CD4-positive, alpha-beta T cell treated with Interferon gamma for 1 hour (primary cell): Measurements from ENCODE around the gene PDE4DIP.
"Not testable (repeated sequence)": the region's sequence is repeated elsewhere in the genome, so short reads cannot be mapped to it uniquely, and the experiment has no call there.

ENCODE experiments used
- DNase-seq: peaks from one replicate; pipeline ENCODE4 v3.0.0-alpha.2; 2020

The PDE4DIP gene

GRCh38 chr1:148844220-148844619, at the start of gene PDE4DIP:
PDE4DIP (plus strand) TSS chr1:148844428; CDS start chr1:148844775, 347 bp downstream.
- peak; percentile 38 for DNase-seq

GRCh38 chr1:148808268-148808928, 35.8 kb upstream of the PDE4DIP start:
- not testable (repeated sequence) for DNase-seq

DNA sequence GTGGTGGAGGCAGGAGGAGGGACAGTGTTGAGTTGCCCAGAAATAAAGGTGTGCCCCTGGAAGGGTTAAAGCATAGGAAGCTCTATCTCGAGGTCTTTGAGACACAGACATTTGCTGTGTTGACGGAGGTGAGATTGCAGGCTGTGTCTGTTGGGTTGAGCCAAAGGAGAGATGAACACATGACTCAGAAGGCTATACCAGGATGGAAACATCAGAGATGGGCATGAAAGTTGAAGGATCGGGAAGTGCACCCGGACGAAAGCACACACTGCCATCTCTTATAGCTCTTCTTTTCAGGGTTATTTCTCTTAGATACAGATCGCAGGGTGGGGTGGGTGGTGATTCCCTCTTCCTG, 35.3 kb upstream of the PDE4DIP start:
- not testable (repeated sequence) for DNase-seq

GRCh38 chr1:148822180-148822579, 22.0 kb upstream of the PDE4DIP start:
- not testable (repeated sequence) for DNase-seq

DNA sequence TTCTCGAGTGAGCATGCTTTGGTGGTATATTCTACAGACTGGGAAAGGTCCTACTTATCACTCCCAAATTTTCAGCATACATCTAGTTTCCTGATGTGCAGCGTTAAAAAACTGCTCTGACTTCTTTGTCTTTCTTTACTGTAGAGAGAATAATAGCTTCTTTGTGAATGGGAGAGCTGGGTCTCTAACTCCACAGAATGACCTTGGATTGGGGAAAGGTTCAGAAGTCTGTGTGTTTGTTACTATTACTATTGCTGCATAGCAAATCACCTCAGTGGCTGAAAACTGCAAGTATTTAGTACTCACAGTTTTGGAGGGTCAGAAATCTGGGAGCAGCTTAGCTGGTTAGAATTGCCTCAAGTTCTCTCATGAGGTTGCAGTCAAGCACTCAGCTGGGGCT, 20.4 kb upstream of the PDE4DIP start:
- DNase-seq, result not testable (repeated sequence)

DNA sequence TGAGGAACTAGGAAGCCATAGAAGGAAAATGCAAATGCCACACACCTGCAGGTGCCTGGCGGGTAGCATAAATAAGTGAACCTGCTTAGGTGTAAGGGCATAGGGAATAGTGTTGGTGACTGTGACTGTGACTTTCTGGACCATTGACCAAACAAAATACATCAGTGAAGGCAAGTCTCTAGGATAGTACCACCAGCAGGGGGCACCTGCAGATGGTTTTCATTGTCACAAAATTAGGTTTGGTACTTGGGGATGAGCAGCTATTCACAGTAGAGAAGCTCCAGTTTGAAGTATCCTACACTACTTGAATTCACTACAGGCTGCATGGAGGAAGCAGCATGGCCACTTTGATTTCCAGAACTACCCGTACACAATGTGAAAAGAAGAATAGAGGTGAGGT, 19.2 kb upstream of the PDE4DIP start:
- DNase-seq, result not testable (repeated sequence)

DNA sequence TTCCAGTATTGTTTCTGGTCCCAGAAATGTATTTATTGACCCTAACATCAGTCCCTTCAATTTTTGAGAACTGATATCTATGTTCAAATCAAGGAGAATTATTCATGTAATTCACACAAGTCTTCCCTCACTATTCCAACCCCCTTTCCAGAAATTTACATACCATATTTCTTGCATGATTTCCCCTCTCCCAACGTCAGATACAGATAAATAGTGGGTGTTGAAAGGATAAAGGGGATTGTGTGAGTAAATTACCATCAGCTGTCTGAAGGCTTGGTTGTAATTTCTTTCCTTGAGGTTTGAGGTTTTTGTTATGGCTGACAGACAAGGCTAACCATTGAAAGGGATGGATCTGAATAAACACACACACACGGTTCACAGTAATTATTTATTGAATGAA, 15.7 kb upstream of the PDE4DIP start:
- DNase-seq, result not testable (repeated sequence)

- not testable (repeated sequence) for DNase-seq
Measured at GRCh38 chr1:148828962-148829361, 15.3 kb upstream of the PDE4DIP start.

DNA sequence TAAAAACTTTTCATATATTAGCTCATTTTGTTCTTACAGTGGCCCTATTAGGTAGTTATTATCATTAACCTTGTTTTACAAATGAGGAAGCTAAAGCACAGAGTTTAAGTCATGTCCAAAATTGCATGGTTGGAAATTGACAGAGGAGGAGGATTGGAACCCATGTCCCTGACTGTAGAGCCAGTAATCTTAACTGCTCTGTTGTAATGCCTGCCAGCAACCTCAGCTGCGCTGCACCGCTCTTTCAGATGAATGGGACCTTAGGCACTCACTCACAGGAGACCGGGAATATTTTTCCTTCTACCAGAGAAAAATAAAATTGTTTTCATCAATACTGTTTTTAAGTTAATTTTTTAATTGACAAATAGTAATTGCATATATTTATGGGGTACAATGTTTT, 14.9 kb upstream of the PDE4DIP start:
- not testable (repeated sequence) for DNase-seq

DNA sequence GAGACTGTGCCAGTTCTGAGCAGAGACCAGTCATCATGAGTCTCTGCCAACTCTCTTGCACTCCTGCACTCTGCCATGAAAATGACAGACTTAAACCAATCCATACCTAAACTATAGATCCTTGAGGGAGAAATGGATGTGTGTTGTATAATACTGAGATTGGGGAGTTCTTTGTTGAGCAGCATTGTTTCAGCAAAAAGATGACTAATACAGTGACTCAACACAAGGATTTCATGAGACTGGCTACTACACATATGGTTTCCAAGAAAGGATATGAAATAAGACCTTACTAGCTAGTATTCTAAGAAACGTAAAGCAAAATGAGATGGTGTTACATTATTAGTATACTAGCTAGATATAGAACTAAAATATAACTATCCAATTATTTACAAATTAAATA, 3.0 kb upstream of the PDE4DIP start:
- DNase-seq, result not testable (repeated sequence)

GRCh38 chr1:148844651-148845050, 423 bp downstream of the PDE4DIP start:
- DNase-seq, result not testable (repeated sequence)

GRCh38 chr1:148845068-148845467, 840 bp downstream of the PDE4DIP start:
- DNase-seq, result not testable (repeated sequence)

- not testable (repeated sequence) for DNase-seq
Measured at GRCh38 chr1:148850347-148850746, 6.1 kb downstream of the PDE4DIP start.

GRCh38 chr1:148850840-148851239, 6.6 kb downstream of the PDE4DIP start:
- DNase-seq, result not testable (repeated sequence)

DNA sequence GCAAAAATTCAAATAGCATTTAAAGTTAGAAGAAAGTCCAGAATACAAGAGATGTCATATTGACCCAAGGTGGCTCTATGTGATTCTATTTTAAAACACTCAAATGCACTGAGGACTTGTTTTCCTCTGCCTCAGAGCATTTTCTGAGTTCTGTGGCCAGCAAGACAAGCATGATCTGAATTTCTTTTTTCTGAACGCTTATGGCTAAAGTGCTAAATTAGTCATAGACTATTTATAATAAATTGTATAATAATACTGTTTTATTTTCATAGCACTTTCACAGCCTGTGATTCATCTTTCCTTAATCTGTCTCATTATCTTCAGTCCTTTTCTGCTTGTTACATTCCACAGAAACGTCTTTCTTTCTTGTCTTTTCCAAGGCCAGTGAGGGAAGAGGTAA, 7.5 kb downstream of the PDE4DIP start:
- DNase-seq, result not testable (repeated sequence)

DNA sequence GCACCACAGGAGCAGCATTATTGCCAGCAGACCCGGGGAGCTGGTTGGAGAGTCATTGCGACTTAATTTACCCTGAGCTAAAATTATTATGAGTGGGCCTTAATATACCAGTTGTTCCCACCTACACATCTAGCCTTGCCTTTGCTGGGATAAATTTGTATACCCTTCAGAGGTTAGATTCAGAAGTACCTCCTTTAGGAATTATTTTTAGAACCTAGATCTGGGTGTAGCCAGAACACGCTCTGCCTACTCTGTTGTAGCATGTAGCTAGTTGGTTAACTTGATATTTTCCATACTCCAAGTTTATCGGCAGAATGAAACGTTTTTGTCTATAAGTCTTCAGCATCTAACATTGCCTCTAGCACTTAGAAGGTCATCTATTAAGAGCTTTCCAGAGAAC, 9.1 kb downstream of the PDE4DIP start:
- DNase-seq, result not testable (repeated sequence)

DNA sequence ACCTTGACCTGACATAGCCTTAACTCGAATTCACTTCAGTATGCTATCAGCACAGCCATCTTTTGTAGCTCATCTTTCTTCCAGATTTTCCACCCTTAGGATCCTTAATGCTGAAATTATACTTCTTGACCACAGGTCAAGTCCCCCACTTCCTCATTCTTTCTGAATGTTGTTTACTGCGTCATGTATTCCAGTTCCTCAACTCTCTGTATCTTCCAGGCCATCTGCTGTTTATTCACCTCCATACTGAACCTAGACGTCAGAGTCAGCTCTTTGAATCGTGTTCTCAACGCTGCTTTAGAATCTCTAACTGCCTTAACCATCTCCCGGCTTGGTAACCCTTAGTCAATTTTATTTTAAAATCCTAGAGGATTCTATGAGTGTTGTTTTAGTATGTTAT, 9.8 kb downstream of the PDE4DIP start:
- DNase-seq, result not testable (repeated sequence)

DNA sequence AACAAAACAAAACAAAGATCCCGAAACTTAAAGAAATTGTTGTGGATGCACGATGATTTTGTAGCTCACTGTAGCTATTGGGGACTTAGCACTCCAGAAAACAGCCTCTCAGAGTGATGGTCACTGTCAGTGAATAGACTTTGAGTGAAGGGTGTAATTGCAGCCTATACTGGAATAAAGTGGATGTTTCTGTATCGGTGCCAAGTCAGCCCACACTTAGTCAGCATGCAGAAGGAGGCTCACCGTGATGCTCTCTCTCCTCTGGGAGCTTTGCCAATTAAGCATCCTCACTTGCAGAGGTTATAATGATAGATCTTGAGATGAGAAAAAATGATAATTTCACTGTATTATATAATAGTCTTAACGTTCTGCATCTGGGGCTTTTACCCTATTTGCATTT, 11.1 kb downstream of the PDE4DIP start:
- DNase-seq, result not testable (repeated sequence)

DNA sequence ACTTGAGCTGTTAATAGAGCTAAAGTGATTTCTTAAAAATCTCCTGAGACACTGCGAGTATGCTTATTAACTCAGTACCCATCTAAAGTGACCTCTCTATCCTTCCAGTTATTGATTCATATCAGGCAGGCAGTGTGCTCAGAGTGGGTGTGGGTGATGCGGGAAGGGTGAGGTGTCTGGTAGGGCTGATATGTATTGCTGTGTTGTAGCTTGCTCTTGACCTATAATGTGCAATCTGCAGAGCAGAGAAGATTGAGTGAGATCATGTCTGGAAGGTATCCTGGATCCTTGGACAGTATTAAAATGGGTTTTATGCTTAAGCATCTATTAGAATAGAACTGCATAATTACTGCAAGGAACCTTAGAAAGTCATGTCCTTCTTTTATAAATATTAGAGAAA, 15.8 kb downstream of the PDE4DIP start:
- DNase-seq, result not testable (repeated sequence)

GRCh38 chr1:148860579-148861259, 16.5 kb downstream of the PDE4DIP start:
- DNase-seq, result not testable (repeated sequence)

DNA sequence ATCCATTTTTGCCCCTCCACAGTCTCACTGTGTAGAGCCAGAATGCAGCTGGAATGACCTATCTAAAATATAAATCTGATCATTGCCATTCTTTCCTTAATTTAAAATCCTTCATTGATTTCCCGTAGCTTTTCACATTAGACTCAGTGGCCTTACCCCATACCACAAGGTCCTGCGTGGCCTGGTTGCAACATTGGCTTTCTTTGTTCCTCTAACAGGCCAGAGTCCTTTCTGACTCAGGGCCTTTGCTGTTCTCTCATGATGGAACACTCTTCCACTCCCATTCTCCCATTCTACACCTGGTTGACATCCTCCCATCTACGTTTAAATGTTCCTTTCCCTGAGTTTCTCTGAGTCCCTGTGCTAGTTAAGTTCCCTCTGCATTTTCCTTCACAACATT, 18.4 kb downstream of the PDE4DIP start:
- not testable (repeated sequence) for DNase-seq

DNA sequence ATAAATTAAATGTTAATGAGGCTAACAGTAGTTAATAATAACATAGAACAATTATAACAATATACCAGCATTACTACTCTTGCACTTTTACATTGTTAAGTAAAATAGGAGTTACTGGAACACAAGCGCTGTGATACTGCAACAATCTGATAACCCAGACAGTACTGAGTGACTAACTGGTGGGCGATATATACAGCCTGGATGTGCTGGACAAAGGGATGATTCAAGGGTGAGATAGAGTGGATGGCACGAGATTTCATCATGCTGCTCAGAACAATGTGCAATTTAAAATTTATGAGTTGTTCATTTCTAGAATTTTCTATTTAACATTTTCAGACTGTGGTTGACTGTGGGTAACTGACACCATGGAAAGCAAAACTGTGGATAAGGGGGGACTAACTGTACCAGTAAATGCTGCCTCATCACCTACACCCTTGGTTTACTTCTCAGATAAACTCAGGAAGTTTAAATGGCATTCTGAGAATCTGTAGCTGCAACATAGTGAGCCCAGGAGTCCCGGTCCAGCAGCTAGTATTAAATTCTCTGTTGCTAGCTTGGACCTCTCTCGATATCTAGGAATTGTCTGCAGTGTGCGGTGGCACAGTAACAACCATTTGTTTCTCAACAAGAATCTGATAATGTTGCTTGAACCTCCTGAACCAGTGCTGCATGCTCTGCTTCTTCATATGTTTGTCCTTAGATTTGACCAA, 24.9 kb downstream of the PDE4DIP start:
- DNase-seq, result not testable (repeated sequence)

DNA sequence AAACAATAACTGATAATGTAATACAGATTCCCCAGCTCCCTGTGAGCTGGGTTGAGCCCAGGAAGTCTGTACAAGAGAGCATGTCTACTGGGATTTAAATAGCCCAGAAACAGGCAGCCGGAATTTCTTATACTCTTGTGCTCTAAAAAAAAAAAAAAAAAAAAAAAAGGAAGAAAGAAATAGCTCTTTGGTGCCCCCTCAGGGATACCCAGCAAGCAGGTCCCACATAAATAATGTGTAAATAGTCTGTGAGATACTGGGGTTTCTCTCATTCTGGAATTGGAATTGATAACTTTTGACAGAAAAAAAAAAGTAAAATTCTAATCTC, 25.4 kb downstream of the PDE4DIP start:
- not testable (repeated sequence) for DNase-seq
